GM19025 (cell line): ENCODE data around the gene INSL4.

Experiments
- ATAC-seq: cut with Tn5 transposase; IDR thresholded peaks from one replicate; pipeline ENCODE4 v1.9.1; 2021; ENCODE audit warnings: mild to moderate bottlenecking, low read depth, moderate library complexity; ENCODE audit not compliant: unreplicated experiment

INSL4 gene

GRCh38 chr9:5231212-5231611, at the start of gene INSL4:
Gene INSL4 (plus strand): TSS chr9:5231419. CDS start chr9:5231524, 105 bp downstream.
- ATAC-seq = no peak

- ATAC-seq = no peak
These were observed 46.4 kb upstream of the INSL4 start for GRCh38 chr9:5184776-5185175.

GRCh38 chr9:5185220-5185840, 45.9 kb upstream of the INSL4 start, which contains the start of gene INSL6:
Gene INSL6 (minus strand): TSS chr9:5185639. CDS start chr9:5185602, 37 bp downstream.
- no peak for ATAC-seq

GRCh38 chr9:5186416-5187169, 44.6 kb upstream of the INSL4 start:
- ATAC-seq = no peak

GRCh38 chr9:5188060-5188984, 42.9 kb upstream of the INSL4 start:
- no peak for ATAC-seq

GRCh38 chr9:5191985-5192384, 39.2 kb upstream of the INSL4 start:
- no peak for ATAC-seq

GRCh38 chr9:5193345-5193744, 37.9 kb upstream of the INSL4 start:
- ATAC-seq = no peak

- no peak for ATAC-seq
These were observed 35.8 kb upstream of the INSL4 start for GRCh38 chr9:5195463-5195862.

- no peak for ATAC-seq
These were observed 26.1 kb upstream of the INSL4 start for GRCh38 chr9:5205071-5205470.

GRCh38 chr9:5230554-5230953, 665 bp upstream of the INSL4 start:
- ATAC-seq = no peak

- ATAC-seq = no peak
These were observed 32.4 kb downstream of the INSL4 start for GRCh38 chr9:5263351-5264218.

GRCh38 chr9:5264219-5264595, 33.0 kb downstream of the INSL4 start:
- ATAC-seq = no peak

GRCh38 chr9:5265939-5266338, 34.7 kb downstream of the INSL4 start:
- ATAC-seq = no peak

- ATAC-seq = no peak
These were observed 38.1 kb downstream of the INSL4 start for GRCh38 chr9:5269249-5269715.

GRCh38 chr9:5274770-5275169, 43.6 kb downstream of the INSL4 start:
- ATAC-seq = no peak

GRCh38 chr9:5278486-5278885, 47.3 kb downstream of the INSL4 start:
- ATAC-seq = no peak
